Natural killer cell (primary cell): ENCODE measurements around the gene TRRAP. TPM values are rescaled to one million over a fixed set of nuclear protein-coding genes. Genes with fewer than 3 reads are reported as not detected.

ENCODE experiments used
- ATAC-seq, 3 donors: fragments of 150-1000 bp in 2 of 3; fragments of 200-7000 bp in 1 of 3; cut with Tn5 transposase; 1 replicate in 1 of 3; 2 replicates in 2 of 3; pipeline ENCODE4 v1.10.0; 2021; ENCODE audit warnings: mild to moderate bottlenecking in 2 of 3, moderate library complexity in 2 of 3
- DNase-seq, 2 donors: peaks; one replicate each; pipeline versions ENCODE4 v3.0.0 to v3.0.0-alpha.2; 2013 to 2021; ENCODE audit warnings: mixed read lengths in 1 of 2
- H3K27ac ChIP-seq: one replicate; pipeline ENCODE4 v1.5.1; 2013; ENCODE audit warnings: mild to moderate bottlenecking, low read length
- H3K27me3 ChIP-seq: one replicate; pipeline ENCODE4 v1.6.1; 2013; ENCODE audit warnings: low read length; ENCODE audit not compliant: control insufficient read depth, insufficient read depth
- H3K36me3 ChIP-seq: one replicate; pipeline ENCODE4 v1.6.1; 2013; ENCODE audit warnings: low read length; ENCODE audit not compliant: control insufficient read depth, insufficient read depth
- H3K4me1 ChIP-seq: one replicate; pipeline ENCODE4 v1.6.1; 2013; ENCODE audit warnings: low read length; ENCODE audit not compliant: control insufficient read depth, insufficient read depth
- H3K4me3 ChIP-seq: one replicate; pipeline ENCODE4 v1.5.1; 2013; ENCODE audit warnings: low read length
- H3K9me3 ChIP-seq: one replicate; pipeline ENCODE4 v1.6.1; 2013; ENCODE audit warnings: low read length; ENCODE audit not compliant: control insufficient read depth, insufficient read depth
- H3K27ac Mint-ChIP-seq, 2 donors: one replicate each; pipeline ENCODE4 v1.8.0; 2022; ENCODE audit warnings: mild to moderate bottlenecking in 2 of 2, mixed read lengths in 2 of 2, moderate library complexity in 1 of 2
- H3K27me3 Mint-ChIP-seq, 2 donors: one replicate each; pipeline ENCODE4 v1.8.0; 2022; ENCODE audit warnings: low read depth in 2 of 2, mixed read lengths in 2 of 2
- H3K36me3 Mint-ChIP-seq: one replicate; pipeline ENCODE4 v1.8.0; 2022; ENCODE audit warnings: mixed read lengths
- H3K4me1 Mint-ChIP-seq, 2 donors: one replicate each; pipeline ENCODE4 v1.8.0; 2022; ENCODE audit warnings: mixed read lengths in 2 of 2
- H3K4me3 Mint-ChIP-seq: one replicate; pipeline ENCODE4 v1.8.0; 2022; ENCODE audit warnings: mild to moderate bottlenecking, moderate library complexity, mixed read lengths
- H3K9me3 Mint-ChIP-seq, 2 donors: one replicate each; pipeline ENCODE4 v1.8.0; 2022; ENCODE audit warnings: mixed read lengths in 2 of 2
- WGBS: methylation state at CpG from one replicate; pipeline ENCODE4 v1.1.7; 2013; ENCODE audit warnings: missing lambda C conversion rate; ENCODE audit not compliant: insufficient coverage; 5-methylcytosine and 5-hydroxymethylcytosine counted together
- intact Hi-C: fragments of 100-400 bp; cut with micrococcal nuclease; formaldehyde crosslinking; loops from one replicate; pipeline ENCODE4 v1.14.2; 2022
- total RNA-seq, 4 donors: library from RNA; stranded (reverse); fragments of 120-200 nt in 1 of 4; gene quantifications; one replicate each; pipeline versions ENCODE4 v1.2.3 to v1.2.4, GENCODE V29; 2013 to 2022
- TF ChIP-seq, protein P1 (sequence below): fragments of 200-600 bp; IDR thresholded peaks from one replicate; pipeline ENCODE4 v1.8.0; 2022; ENCODE audit warnings: antibody characterized with exemption

TRRAP gene
- total RNA-seq, 3 donors from 2014 or later (not counting 1 experiment from before 2014, with no cell fraction given): 45.4 to 62.9 (median 62.4) TPM

DNA sequence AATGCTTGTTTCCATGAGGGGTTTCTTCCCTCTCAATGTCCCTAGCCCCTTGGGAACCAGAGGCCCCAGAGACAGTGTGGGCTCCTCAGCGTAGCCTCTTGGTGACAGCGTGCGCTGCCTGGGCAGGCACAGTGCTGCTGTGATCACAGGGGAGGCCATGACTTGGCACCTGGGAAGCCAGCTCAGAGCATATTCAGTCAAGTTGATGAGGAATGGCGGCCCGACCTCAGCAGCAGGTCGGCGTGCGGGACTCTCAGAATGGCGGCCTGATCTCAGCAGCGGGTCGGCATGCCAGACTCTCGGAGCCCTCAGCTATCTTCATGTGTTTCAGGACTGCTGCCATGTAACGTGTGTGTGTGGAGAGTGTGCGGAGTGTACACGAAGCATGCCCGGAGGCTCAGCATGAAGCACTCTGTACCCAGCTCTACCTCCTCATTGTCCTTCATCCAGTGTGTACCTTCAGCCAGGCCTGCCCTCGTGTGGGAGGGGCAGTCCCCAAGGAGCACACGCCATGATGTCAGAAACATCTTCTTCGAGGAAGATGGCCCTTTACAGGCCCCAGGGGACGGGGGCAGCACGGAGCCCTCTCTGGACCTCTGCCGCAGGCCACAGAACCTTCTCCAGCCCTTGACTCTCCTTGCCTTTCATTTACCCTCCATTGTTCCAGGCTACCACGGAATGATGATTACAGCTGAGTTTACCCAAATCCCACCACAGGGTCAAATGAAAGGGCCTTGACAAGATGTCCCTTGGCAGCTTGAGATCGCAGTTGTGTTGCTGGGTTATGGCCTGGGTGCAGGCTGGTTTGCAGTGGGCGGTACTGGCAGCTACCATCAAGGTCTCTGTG lies 135.2 kb downstream of the TRRAP start:
- WGBS: 97% methylated on average over 25 of the region's 25 CpGs
- Mint-ChIP-seq H3K4me3 (no peak overlapping the region), H3K4me1 (no peaks in the 10 kb centered on the region), H3K36me3 (peaks cover 15% of the 10 kb centered on the region), H3K9me3 (no peaks in the 10 kb centered on the region), H3K27ac (no peak overlapping the region), H3K27me3 (no peaks in the 10 kb centered on the region)
- no peaks in the 10 kb centered on the region for H3K9me3 ChIP-seq
- DNase-seq (no peak), ATAC-seq (no peak)
- H3K27ac ChIP-seq: no peak overlapping the region
- no peaks in the 10 kb centered on the region for H3K4me1 ChIP-seq
- peaks cover 58% of the 10 kb centered on the region for H3K36me3 ChIP-seq
- H3K4me3 ChIP-seq: no peak overlapping the region
- TF ChIP-seq, protein P1, sequence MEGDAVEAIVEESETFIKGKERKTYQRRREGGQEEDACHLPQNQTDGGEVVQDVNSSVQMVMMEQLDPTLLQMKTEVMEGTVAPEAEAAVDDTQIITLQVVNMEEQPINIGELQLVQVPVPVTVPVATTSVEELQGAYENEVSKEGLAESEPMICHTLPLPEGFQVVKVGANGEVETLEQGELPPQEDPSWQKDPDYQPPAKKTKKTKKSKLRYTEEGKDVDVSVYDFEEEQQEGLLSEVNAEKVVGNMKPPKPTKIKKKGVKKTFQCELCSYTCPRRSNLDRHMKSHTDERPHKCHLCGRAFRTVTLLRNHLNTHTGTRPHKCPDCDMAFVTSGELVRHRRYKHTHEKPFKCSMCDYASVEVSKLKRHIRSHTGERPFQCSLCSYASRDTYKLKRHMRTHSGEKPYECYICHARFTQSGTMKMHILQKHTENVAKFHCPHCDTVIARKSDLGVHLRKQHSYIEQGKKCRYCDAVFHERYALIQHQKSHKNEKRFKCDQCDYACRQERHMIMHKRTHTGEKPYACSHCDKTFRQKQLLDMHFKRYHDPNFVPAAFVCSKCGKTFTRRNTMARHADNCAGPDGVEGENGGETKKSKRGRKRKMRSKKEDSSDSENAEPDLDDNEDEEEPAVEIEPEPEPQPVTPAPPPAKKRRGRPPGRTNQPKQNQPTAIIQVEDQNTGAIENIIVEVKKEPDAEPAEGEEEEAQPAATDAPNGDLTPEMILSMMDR: no peak
- intact Hi-C loops: no loop called here
- no peaks in the 10 kb centered on the region for H3K27me3 ChIP-seq

DNA sequence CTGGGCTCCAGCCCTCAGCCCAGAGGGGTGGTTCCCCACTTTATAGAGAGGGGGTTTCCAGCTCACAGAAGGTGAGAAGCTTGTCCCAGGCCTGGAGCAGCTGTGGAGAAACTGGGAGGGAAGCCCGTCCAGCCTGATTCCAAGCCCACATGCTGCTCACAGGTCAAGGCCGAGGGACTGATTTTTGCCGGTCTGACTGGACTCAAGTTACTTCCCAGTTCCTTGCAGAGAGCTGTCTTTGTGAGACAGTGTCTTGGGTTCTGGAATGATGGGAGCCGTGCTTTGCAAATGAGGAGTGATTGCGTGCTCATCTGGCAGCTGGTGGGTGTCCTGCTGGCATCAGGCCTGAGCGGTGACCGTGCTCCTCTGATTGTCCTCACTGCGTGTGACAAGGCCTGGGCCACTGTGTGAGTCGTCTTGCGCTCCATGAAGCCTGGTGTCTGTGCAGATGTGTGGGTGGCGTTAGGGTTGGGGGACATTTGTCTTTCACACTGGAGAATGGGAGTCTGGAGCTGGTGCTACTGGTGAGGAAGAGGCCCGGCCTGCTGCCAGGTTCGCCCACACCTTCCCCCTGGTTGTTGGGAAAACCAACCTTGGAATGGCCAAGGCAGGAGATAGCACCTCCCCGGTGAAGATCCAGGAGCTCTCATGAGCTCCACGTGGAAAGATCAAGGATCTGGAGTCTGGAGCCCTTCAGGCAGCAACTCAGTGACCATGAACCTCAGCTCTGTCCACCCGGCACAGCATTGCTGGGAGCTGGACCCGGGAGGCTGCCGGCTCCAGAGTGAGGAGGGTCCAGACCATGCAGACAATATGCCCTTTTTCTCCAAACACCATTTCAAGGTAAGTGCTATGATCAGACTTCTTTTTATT lies 136.0 kb downstream of the TRRAP start:
- Mint-ChIP-seq H3K4me3 (no peak overlapping the region), H3K36me3 (peaks cover 15% of the 10 kb centered on the region)
- WGBS: 98% methylated on average over 18 of the region's 18 CpGs

DNA sequence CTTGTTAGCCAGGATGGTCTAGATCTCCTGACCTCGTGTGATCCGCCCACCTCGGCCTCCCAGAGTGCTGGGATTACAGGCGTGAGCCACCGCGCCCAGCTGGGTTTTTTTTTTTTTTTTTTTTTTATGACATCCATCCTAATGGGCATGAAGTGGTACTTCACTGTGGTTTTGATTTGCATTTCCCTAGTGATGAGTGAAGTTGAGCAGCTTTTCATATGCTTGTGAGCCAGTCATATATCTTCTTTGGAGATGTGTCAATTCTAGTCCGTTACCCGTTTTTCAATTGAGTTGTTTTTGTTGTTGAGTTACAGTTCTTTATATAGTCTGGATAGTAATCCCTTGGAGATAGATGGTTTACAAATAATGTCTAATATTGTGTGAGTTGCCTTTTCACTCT lies 137.9 kb downstream of the TRRAP start:
- Histone ChIP-seq H3K36me3 (peaks cover 58% of the 10 kb centered on the region), H3K4me1 (no peaks in the 10 kb centered on the region), H3K27me3 (no peaks in the 10 kb centered on the region), H3K9me3 (no peaks in the 10 kb centered on the region), H3K4me3 (no peak overlapping the region), H3K27ac (no peak overlapping the region)
- no peaks in the 10 kb centered on the region for H3K9me3 Mint-ChIP-seq
- TF ChIP-seq, protein P1: no peak
- no peaks in the 10 kb centered on the region for H3K4me1 Mint-ChIP-seq
- no peaks in the 10 kb centered on the region for H3K27me3 Mint-ChIP-seq
- WGBS: 89% methylated on average over 6 of the region's 8 CpGs
- no peak overlapping the region for H3K4me3 Mint-ChIP-seq
- ATAC-seq (no peak), DNase-seq (no peak)
- no peak overlapping the region for H3K27ac Mint-ChIP-seq
- H3K36me3 Mint-ChIP-seq: peaks cover 15% of the 10 kb centered on the region
- intact Hi-C loops: no loop called here

More for the DNA sequence above, 136.0 kb downstream of the TRRAP start:
- H3K27ac ChIP-seq: no peak overlapping the region
- intact Hi-C loops: no loop called here
- no peak overlapping the region for H3K4me3 ChIP-seq
- no peak for DNase-seq
- peak in 1 of 3 donors; percentile 32 for ATAC-seq
- H3K36me3 ChIP-seq: peaks cover 55% of the 10 kb centered on the region
- no peaks in the 10 kb centered on the region for H3K27me3 ChIP-seq
- no peaks in the 10 kb centered on the region for H3K4me1 ChIP-seq
- H3K27ac Mint-ChIP-seq: peak overlapping the region in 1 of 2 donors; percentile 44
- TF ChIP-seq, protein P1: no peak
- no peaks in the 10 kb centered on the region for H3K9me3 ChIP-seq
- no peaks in the 10 kb centered on the region for H3K9me3 Mint-ChIP-seq
- no peaks in the 10 kb centered on the region for H3K4me1 Mint-ChIP-seq
- H3K27me3 Mint-ChIP-seq: no peaks in the 10 kb centered on the region
